PC-3 (cell line): ENCODE results near the gene BEND7. TPM values are rescaled to one million over a fixed set of nuclear protein-coding genes. Genes with fewer than 3 reads are reported as not detected.
"Not testable (repeated sequence)": the region's sequence is repeated elsewhere in the genome, so short reads cannot be mapped to it uniquely, and the experiment has no call there.

Source experiments
- ATAC-seq: fragments of 200-7000 bp; cut with Tn5 transposase; 2 replicates; pipeline ENCODE4 v1.9.1; 2020; ENCODE audit warnings: mild to moderate bottlenecking, moderate library complexity
- BruUV-seq: library from RNA; stranded (reverse); fragments of 400-500 nt; replicated peaks from 2 replicates; lab custom pipeline; 2021; lab: Mats Ljungman, UMichigan
- CTCF ChIA-PET: fragments of 300-600 bp; sonication (Branson Sonifier 250); formaldehyde crosslinking; loops from one replicate; lab custom pipeline; 2022; ENCODE audit warnings: antibody characterized with exemption; lab: Charles Lee
- POLR2A ChIA-PET: fragments of 300-600 bp; sonication (Branson Sonifier 250); formaldehyde crosslinking; loops from one replicate; lab custom pipeline; 2022; ENCODE audit warnings: antibody characterized with exemption; ENCODE audit not compliant: unreplicated experiment; lab: Charles Lee
- DNase-seq: peaks from one replicate; pipeline ENCODE4 v3.0.0-alpha.2; 2015
- H2AFZ ChIP-seq: fragments of 300-600 bp; sonication (generic); 2 replicates; pipeline ENCODE4 v1.6.0; 2016; ENCODE audit warnings: antibody characterized with exemption, low read length
- H3F3A ChIP-seq: fragments of 300-600 bp; sonication (generic); one replicate; pipeline ENCODE4 v1.6.0; 2017; ENCODE audit warnings: antibody characterized with exemption, low read length, control low read depth, mild to moderate bottlenecking; ENCODE audit not compliant: unreplicated experiment
- H3K27ac ChIP-seq: fragments of 300-600 bp; sonication (generic); 2 replicates; pipeline ENCODE4 v1.5.1; 2016; ENCODE audit warnings: mild to moderate bottlenecking, low read length
- H3K27me3 ChIP-seq: fragments of 300-600 bp; sonication (generic); 2 replicates; pipeline ENCODE4 v1.6.1; 2016; ENCODE audit warnings: low read length, mixed read lengths
- H3K36me3 ChIP-seq: fragments of 300-600 bp; sonication (generic); 2 replicates; pipeline ENCODE4 v1.6.1; 2016; ENCODE audit warnings: low read depth, mixed run types, low read length, mixed read lengths
- H3K4me1 ChIP-seq: fragments of 300-600 bp; sonication (generic); 2 replicates; pipeline ENCODE4 v1.5.1; 2016; ENCODE audit warnings: low read length; ENCODE audit not compliant: insufficient read depth
- H3K4me2 ChIP-seq: fragments of 300-600 bp; sonication (generic); 2 replicates; pipeline ENCODE4 v1.6.0; 2016; ENCODE audit warnings: low read length
- H3K4me3 ChIP-seq: fragments of 300-600 bp; sonication (generic); 2 replicates; pipeline ENCODE4 v1.5.1; 2016; ENCODE audit warnings: mild to moderate bottlenecking, low read length, mixed read lengths
- H3K79me2 ChIP-seq: fragments of 300-600 bp; sonication (generic); 2 replicates; pipeline ENCODE4 v1.6.1; 2017; ENCODE audit warnings: low read length, mixed read lengths
- H3K9ac ChIP-seq: fragments of 300-600 bp; sonication (generic); 2 replicates; pipeline ENCODE4 v1.6.0; 2016; ENCODE audit warnings: mild to moderate bottlenecking, low read length
- H3K9me2 ChIP-seq: fragments of 300-600 bp; sonication (generic); replicated peaks from 2 replicates; pipeline ENCODE4 v1.6.1; 2016; ENCODE audit warnings: mixed run types, low read length, mixed read lengths
- H3K9me3 ChIP-seq: fragments of 300-600 bp; sonication (generic); 2 replicates; pipeline ENCODE4 v1.6.1; 2016; ENCODE audit warnings: low read length, mixed read lengths
- H4K20me1 ChIP-seq: fragments of 300-600 bp; sonication (generic); 2 replicates; pipeline ENCODE4 v1.6.1; 2016; ENCODE audit warnings: low read length, mixed read lengths
- CTCF ChIP-seq: fragments of 300-600 bp; sonication (generic); conservative IDR thresholded peaks from 2 replicates; pipeline ENCODE4 v1.5.1; 2017; ENCODE audit warnings: antibody characterized with exemption, low read depth, mild to moderate bottlenecking, low read length
- EZH2 ChIP-seq: fragments of 300-600 bp; sonication (generic); IDR thresholded peaks from one replicate; pipeline ENCODE4 v1.6.1; 2017; ENCODE audit warnings: antibody characterized with exemption, mild to moderate bottlenecking, low read length; ENCODE audit not compliant: unreplicated experiment
- EZH2phosphoT487 ChIP-seq: fragments of 300-600 bp; sonication (generic); IDR thresholded peaks from 2 replicates; pipeline ENCODE4 v1.6.1; 2018; ENCODE audit warnings: mild to moderate bottlenecking, antibody characterized with exemption, low read length, borderline replicate concordance
- intact Hi-C: fragments of 100-400 bp; cut with micrococcal nuclease; formaldehyde crosslinking; loops from 2 replicates; pipeline ENCODE4 v1.9.0; 2023
- total RNA-seq: library from RNA; depleted of rRNA; stranded (reverse); fragments of >200 nt; gene quantifications from 2 replicates; pipeline ENCODE4 v1.2.3, GENCODE V29; 2014

BEND7 gene
- total RNA-seq, 1 experiment from 2014 or later, result 2.6 TPM

GRCh38 chr10:13439313-13440184 lies 89.3 kb downstream of the BEND7 start:
- H3K79me2 ChIP-seq, result no peaks in the 10 kb centered on the region
- DNase-seq (no peak), ATAC-seq (peak; percentile 54)
- H3K4me2 ChIP-seq, result peak overlapping the region; percentile 85
- intact Hi-C loops, result loop anchor here (1.0 kb wide), 1 partner anchor 67 kb away; no protein-coding TSS in a partner anchor
- H3K9me2 ChIP-seq, result no peaks in the 10 kb centered on the region
- no peaks in the 10 kb centered on the region for H4K20me1 ChIP-seq
- TF ChIP-seq EZH2phosphoT487, result no peak
- ChIA-PET CTCF (interaction anchor here (0.6 to 1.9 kb wide), 3 partner anchors 56 to 68 kb away, joined by 4 to 16 read pairs (median 4); no protein-coding TSS in a partner anchor), POLR2A (no interaction called here)
- peak overlapping the region; percentile 69 for H2AFZ ChIP-seq
- no peaks in the 10 kb centered on the region for H3K36me3 ChIP-seq
- H3K27me3 ChIP-seq, result no peaks in the 10 kb centered on the region
- no peaks in the 10 kb centered on the region for H3F3A ChIP-seq
- no peaks in the 10 kb centered on the region for H3K4me1 ChIP-seq
- peak overlapping the region; percentile 58; the same call in 1 of the 2 replicates for H3K4me3 ChIP-seq
- H3K9me3 ChIP-seq, result no peaks in the 10 kb centered on the region
- no TSS peak for BruUV-seq
- H3K9ac ChIP-seq, result no peak overlapping the region
- no peak overlapping the region for H3K27ac ChIP-seq

- intact Hi-C loops, result no loop called here
- H3K9me2 ChIP-seq, result no peaks in the 10 kb centered on the region
- H3K79me2 ChIP-seq, result no peaks in the 10 kb centered on the region
- no peaks in the 10 kb centered on the region for H3F3A ChIP-seq
- H3K9ac ChIP-seq, result no peak overlapping the region
- no TSS peak for BruUV-seq
- DNase-seq (no peak), ATAC-seq (no peak)
- ChIA-PET POLR2A (no interaction called here), CTCF (no interaction called here)
- no peak for TF ChIP-seq EZH2phosphoT487
- no peak for TF ChIP-seq EZH2
- H3K27me3 ChIP-seq, result no peaks in the 10 kb centered on the region
- H3K4me3 ChIP-seq, result no peak overlapping the region
- no peak overlapping the region for H2AFZ ChIP-seq
- H3K4me1 ChIP-seq, result no peaks in the 10 kb centered on the region
- H3K4me2 ChIP-seq, result no peak overlapping the region
- no peak overlapping the region for H3K27ac ChIP-seq
- H4K20me1 ChIP-seq, result no peaks in the 10 kb centered on the region
- no peaks in the 10 kb centered on the region for H3K36me3 ChIP-seq
- no peaks in the 10 kb centered on the region for H3K9me3 ChIP-seq
Measured at GRCh38 chr10:13437026-13437555, 91.7 kb downstream of the BEND7 start.

GRCh38 chr10:13427943-13428342 lies 100.9 kb downstream of the BEND7 start:
- H3K27ac ChIP-seq, H4K20me1 ChIP-seq, H3K79me2 ChIP-seq, DNase-seq, ATAC-seq, H3F3A ChIP-seq, H3K27me3 ChIP-seq, H3K9me2 ChIP-seq, H3K4me1 ChIP-seq, POLR2A ChIA-PET, H2AFZ ChIP-seq, H3K9ac ChIP-seq, H3K4me3 ChIP-seq, BruUV-seq, H3K4me2 ChIP-seq, intact Hi-C loops, H3K9me3 ChIP-seq, CTCF ChIA-PET, H3K36me3 ChIP-seq: not testable (repeated sequence)

- Histone ChIP-seq H3K9ac (no peak overlapping the region), H4K20me1 (no peaks in the 10 kb centered on the region), H3K9me2 (no peaks in the 10 kb centered on the region), H3K27me3 (0 out of 2 replicates have a peak, but pooled peaks cover 10% of the 10 kb centered on the region), H3F3A (no peaks in the 10 kb centered on the region), H3K9me3 (no peaks in the 10 kb centered on the region), H3K4me3 (no peak overlapping the region), H3K4me2 (no peak overlapping the region), H3K27ac (no peak overlapping the region), H3K36me3 (no peaks in the 10 kb centered on the region), H2AFZ (no peak overlapping the region), H3K4me1 (no peaks in the 10 kb centered on the region), H3K79me2 (no peaks in the 10 kb centered on the region)
- intact Hi-C loops, result no loop called here
- BruUV-seq, result no TSS peak
- no peak for TF ChIP-seq EZH2
- no peak for TF ChIP-seq CTCF
- TF ChIP-seq EZH2phosphoT487, result no peak
- CTCF ChIA-PET, result no interaction called here
- DNase-seq (no peak), ATAC-seq (no peak)
- POLR2A ChIA-PET, result no interaction called here
Measured at GRCh38 chr10:13425397-13425796, 103.4 kb downstream of the BEND7 start.
